Stimulated activated CD8-positive, alpha-beta memory T cell treated with anti-CD3 and anti-CD28 coated beads, Interleukin-12 subunit alpha, Interleukin-12 subunit beta, amount 100 ng/mL, for 4 hours (primary cell): Measurements from ENCODE around the gene GRB10.
"Not testable (repeated sequence)": the region's sequence is repeated elsewhere in the genome, so short reads cannot be mapped to it uniquely, and the experiment has no call there.

Source experiments
- DNase-seq: peaks from one replicate; pipeline ENCODE4 v3.0.0-alpha.2; 2020; ENCODE audit warnings: low read depth

GRB10 gene

GRCh38 chr7:50607524-50608125 is 175.1 kb downstream of the GRB10 start:
- no peak for DNase-seq

GRCh38 chr7:50605059-50605458 is 177.6 kb downstream of the GRB10 start:
- DNase-seq, result no peak

GRCh38 chr7:50603287-50603686 is 179.4 kb downstream of the GRB10 start:
- DNase-seq, result no peak

GRCh38 chr7:50599385-50599784 is 183.3 kb downstream of the GRB10 start:
- DNase-seq, result no peak

DNA sequence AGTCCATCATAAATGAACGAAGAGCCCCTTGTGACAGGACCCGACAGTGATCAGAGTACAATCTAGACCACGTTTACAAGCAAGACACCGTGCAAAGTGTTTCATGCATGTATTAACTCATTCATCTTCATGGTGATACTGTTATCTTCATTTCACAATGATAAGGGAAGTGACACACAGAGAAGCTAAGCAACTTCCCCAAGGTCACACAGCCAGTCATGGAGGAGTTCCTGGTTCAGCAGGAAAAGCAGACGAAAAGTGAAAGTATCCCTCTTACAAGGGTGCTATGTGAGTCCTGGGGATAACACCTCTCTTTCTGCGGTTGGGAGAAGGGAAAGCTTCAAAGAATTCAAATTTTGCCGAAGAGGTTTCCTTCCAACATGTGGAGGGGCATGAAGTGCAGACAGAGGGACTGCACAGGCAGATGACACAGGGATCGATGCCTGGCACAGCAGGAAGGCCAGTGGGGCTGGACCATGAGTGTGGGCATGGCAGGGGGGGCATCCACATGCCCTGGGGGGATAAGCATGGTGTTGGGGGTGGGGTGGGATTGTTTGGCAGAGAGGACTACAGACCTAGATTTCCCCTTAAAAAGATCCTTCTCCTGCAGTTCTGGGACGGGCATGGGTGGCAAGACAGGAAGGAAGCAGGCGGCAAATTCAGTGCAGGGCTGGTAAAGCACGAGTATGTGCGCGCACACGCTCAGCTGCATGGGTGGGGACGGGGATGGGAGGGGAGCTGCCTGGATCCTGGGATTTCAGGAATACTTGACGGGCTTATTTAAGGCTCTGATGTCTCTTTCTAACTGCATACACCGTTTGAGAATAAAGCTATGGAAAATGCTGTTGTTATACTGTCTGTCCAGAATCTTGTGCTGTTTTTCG is 184.0 kb downstream of the GRB10 start:
- DNase-seq, result no peak

DNA sequence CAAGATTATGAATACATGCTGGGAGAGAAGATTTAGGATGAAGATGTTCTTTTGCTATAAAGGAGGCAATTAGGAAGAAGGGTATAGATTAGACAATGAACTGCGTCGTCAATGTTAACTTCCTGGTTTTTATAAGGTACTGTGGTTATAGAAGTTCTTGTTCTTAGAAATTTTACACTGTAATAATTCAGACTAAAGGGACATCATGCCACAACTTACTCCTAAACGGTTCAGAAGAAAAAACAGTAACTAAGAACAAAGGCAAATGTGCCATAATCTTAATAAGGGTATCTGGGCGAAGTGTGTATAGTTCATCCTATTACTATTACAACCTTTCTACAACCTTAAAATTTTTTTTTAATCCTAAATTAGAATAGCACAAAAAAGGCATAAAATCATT is 186.2 kb downstream of the GRB10 start:
- DNase-seq, result no peak

DNA sequence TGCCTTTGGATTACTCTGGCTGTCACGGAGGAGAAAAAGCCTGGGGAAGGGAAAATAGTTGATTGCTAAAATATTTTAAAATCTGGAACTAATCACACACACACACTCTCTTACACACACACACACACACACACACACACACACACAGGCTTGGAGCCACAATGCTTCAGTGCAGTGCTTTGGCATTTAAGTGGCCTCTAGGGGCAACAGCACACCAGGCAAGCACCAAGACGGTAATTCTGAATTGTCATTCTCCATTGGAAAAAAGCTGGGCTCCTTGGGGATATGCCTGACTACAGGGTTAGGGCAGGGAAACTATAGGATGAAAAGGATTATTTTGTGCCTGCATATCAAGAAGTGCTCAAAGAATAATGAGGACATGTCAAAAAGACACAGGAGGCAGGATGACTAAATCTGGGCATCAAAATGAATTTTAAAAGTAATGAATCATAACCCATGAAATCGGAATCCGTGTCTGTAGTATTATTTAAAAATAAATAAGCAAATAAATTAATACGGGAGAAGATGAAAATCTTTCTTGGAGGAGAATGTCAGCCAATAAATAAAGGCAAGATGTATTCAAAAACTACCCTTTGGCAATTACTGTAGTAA is 187.1 kb downstream of the GRB10 start:
- no peak for DNase-seq

DNA sequence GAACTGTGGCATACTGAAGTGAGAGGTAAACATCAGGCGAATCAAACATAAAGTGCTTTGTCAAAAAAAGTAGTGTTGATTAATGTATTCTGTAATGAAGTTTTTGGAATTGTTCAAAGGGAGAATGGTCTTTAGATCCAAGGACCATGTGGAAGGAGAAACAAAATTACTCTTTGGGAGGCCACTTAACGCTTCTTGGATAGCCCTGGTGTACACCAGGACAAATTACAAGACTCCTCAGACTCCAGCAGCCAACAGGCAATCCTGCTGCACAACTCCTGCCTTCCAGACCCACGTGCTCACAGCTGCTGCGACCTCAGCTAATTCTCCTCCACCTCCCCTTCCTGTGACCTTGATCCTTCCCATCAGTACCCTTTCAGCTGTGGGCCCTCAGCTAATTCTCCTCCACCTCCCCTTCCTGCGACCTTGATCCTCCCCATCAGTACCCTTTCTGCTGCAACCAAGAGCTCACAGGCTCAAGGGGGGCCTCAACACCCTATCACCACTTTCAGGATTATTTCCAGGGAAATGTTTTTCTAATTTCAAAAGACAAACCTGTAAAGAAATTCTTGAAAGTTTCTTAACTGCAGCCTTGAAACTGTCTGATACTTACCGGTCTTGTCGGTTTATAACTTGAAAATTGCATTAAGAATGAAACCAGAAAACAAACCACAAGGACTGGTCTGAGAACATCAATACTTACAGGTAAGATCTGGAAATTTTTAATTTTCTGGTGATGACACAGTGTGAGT is 187.8 kb downstream of the GRB10 start:
- DNase-seq, result no peak

DNA sequence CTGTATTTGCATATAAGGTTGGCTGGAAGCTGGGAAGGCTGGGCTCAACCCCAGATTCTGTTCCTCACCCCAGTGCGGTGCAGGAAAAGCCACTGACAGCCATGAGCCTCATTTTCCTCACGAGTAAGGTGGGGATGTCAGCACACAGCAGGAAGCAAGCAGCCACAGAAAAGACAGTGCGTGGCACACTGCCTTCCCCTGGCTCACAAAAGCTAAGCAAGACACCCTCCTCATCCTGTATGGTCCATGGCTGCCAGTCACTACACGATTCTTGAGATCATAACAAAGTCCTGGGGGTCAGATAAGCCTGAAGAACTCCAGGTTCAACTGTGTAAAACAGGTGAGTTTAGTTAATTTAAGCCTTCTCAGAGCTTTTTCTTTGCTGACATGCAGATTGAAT is 188.6 kb downstream of the GRB10 start:
- no peak for DNase-seq

- DNase-seq, result no peak
These were observed 189.8 kb downstream of the GRB10 start for GRCh38 chr7:50592940-50593339.

DNA sequence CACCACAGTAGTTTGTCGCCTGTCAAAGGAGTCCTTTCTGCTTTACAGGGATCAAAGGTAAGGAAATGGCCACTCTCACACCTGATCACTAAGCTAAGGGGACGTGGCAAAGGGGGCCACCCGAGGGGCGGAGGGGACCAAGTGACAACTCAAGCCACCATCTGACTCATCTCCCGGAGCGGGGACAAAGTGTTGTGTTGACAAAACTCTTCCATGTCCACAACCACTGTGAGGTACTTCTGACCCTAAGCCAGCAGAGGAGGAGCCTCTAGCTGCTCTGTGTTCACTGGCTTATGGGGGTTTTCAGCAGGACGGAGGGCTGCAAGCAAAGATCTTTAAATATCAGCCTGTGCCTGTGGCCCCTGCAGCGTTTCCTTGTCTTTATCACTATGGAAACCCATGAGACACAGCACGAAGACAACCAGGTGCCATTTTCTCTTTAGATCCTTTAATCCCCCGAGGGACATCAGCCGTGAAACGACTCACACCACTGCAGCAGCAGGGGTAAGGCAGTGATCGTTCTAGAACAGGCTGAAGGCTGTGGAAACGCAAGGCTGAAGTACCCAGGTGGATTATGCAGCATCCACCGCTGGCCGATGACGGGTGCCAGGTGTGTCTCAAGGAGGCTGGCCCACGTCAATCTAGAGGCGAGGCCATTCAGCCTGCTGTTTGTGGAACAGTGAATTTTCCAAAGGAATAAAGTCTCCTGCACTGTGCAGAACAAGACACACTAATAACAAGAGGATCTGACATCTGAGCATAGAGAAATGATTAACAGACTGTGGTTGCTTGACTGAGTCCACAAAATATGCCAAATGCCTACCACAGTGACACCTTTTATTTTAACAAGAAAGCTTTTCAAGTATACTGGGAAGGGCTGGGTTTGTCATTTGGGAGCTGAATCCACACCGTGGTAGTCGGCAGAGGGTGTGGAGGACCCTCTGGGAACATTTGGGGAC is 190.9 kb downstream of the GRB10 start:
- no peak for DNase-seq

DNA sequence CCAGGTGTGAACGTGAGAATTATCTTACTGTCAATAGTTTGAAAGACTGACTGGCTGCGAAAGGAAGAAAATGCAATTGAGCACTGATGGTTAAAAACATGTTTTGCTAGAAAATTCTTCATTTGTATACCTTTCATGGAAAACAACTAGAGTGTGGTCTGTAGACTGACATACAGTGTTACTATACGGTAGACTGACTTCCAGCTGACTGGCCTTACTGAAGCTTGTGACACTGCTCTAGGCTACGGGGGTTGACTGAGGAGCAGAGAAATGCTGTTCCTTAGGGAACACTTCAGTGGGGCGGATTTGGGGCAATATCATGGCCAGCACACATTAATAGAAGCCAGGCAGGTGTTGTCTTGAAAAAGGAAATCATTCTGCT is 191.6 kb downstream of the GRB10 start:
- DNase-seq, result no peak

GRCh38 chr7:50590535-50590934 is 192.2 kb downstream of the GRB10 start:
- DNase-seq, result no peak

GRCh38 chr7:50589364-50589763 is 193.3 kb downstream of the GRB10 start:
- no peak for DNase-seq

DNA sequence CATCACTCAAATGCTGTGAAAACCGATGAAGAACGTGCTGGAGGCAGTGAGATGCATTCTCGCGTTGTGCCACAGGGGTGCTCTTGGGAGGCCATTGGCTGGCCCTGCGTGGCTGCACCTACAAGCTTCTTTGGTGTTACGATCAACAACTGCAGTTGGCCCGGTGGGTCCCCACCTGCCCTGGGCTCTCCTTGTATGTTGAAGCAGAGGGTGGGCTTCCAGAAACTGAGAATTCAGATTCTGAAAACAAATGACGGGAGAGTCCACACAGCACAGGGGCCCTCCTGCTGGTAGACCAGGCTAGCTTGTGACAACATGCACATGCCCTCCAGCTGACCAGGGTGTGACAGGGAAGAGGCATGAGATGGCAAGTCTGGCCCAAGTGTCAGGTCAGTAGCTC is 193.8 kb downstream of the GRB10 start:
- DNase-seq, result no peak

DNA sequence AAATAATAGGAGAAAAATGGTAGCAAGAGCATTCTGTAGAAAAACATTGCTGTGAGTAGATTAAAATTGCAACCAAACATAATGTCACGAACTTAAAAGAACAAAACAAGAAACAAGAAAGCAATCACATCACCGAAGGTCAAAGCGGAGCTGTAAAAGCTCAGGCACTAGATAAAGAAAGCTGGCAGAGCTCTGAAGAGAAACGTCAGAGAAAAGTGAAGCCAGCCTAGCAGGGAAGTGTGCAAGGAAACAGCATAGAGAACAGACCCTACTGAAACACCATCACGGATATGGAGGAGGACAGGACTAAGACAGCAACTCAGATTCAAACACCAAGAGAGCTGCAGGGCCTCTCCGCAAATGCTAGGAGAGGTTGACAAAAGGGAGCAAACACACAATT is 195.0 kb downstream of the GRB10 start:
- DNase-seq, result no peak

DNA sequence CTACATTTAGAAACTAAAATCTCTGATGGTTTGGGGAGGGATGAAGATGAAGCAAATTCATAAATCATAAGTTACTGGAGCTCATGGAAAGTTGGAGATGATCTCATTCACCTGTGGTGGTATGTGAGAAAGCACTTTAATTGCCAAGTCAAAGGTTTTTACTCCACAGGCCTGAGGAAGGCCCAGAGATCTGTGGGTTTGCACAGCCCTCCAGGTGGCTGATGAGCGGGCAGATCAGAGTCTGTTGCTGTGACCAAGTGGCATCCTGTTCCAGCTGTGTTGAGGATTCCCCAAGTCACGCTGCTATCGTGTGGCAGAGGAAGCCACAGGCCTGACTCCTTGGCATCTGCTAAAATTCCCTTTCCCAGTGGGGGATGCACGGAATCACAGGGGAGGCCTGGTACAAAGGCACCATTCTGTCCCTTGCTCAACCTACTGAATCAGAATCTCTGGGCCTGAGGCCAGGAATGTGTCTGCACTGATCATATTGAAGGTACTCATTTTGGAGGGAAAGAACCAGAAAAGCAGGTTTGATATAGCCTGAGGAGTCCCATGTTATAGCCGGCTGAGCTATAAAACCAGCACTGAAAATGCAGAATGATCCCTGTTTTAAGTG is 197.8 kb downstream of the GRB10 start:
- DNase-seq, result no peak

GRCh38 chr7:50584386-50584785 is 198.3 kb downstream of the GRB10 start:
- no peak for DNase-seq

GRCh38 chr7:50583295-50583694 is 199.4 kb downstream of the GRB10 start:
- not testable (repeated sequence) for DNase-seq

- not testable (repeated sequence) for DNase-seq
These were observed 200.4 kb downstream of the GRB10 start for GRCh38 chr7:50582271-50582670.

- DNase-seq, result not testable (repeated sequence)
These were observed 202.0 kb downstream of the GRB10 start for GRCh38 chr7:50580666-50581065.
